Measurements from ENCODE around the gene DNAJB12. TPM values are rescaled to one million over a fixed set of nuclear protein-coding genes. Genes with fewer than 3 reads are reported as not detected.

Gene DNAJB12
- total RNA-seq, 3 donors from 2014 or later, result 32.6 to 39.4 (median 35.4) TPM

DNA sequence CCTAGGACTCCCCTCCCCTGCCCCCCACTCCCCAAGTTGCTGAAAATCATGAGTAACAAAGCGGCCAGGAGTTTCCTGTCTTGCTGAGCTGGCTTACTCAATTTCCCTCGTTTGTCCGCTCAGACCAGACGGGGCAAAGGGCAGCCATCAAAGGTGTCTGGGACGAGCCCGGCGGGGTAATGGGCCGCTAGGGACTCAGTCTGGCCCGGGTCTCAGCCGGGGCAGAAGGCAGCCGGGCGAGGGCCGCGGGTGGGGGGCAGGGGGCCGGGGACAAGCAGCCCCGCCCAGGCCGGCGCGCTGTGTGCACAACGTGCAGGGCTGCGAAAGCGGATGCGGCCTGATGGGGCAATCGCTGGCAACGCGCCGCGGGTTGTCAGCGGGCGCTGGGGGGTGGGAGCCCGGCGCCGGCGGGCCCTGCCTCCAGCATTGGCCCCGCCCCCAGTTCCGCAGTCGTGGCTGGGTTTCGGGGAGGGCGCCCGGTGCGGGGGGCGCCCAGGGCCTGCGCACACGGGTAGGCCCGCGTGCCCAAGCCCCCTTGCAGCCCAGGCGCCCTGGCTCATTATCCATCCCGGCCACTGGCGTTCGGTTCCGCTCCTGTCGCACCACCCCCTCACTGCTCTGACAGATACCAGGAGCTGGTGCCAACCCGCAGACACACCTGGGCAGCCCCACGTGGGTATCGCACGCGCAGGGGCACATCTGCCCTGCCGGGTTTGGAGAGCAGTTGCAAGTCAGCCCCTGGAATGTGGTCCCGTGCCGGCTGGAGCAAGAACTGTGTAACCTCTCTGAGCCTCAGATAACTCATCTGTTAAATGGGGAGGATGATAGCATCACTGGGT, 35.1 kb downstream of the DNAJB12 start:
- Mint-ChIP-seq H3K36me3 (ENCODE audit: insufficient read depth) (no peaks in the 10 kb centered on the region), H3K9me3 (no peaks in the 10 kb centered on the region), H3K27me3 (ENCODE audit: low read depth) (no peaks in the 10 kb centered on the region), H3K4me1 (ENCODE audit: low read depth) (peaks cover 82% of the 10 kb centered on the region), H3K4me3 (peak overlapping the region; percentile 81)
- ATAC-seq, result peak; percentile 70 to 74
- peak; percentile 83 for DNase-seq

DNA sequence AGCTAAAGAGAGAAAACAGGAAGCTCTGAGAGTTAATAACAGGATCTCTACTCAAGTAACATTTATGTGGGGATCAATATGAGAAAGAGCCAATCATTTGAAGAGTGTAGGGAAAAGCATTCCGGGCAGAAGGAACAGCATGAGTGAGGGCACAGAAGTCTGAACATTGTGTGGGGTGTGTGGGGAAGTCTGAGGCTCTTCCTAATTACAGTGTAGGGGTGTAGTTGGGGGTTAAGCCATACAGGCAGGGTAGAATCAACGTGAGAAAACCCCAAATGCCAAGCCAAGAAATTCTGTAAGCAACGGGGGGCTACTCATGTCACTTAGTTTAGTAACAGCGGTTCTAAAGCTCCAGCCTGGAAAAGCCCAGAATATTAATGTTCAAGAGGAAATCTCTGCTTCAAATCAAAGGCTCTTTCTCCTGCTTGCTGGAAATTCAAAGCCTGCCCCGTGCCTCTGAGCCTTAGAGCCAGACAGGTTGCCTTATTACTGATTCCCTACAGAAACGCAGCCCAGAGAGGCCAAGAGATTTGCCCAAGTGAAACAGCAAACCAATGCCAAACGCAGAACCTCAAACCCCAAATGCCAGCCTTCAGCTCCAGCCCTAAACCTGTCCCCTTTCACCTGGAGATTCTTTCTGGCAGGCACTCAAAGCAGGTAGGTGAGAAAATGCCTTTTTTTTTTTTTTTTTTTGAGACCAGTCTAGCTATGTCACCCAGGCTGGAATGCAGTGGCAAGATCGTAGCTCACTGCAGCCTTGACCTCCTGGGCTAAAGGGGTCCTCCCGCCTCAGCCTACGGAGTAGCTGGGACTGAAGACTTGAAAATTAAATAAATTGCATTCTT, 36.1 kb downstream of the DNAJB12 start:
- peak overlapping the region; percentile 73 for H3K4me3 Mint-ChIP-seq
- no peaks in the 10 kb centered on the region for H3K36me3 Mint-ChIP-seq (ENCODE audit: insufficient read depth)
- H3K4me1 Mint-ChIP-seq (ENCODE audit: low read depth), result peaks cover 78% of the 10 kb centered on the region
- no peaks in the 10 kb centered on the region for H3K27me3 Mint-ChIP-seq (ENCODE audit: low read depth)
- DNase-seq (no peak), ATAC-seq (no peak)
- H3K9me3 Mint-ChIP-seq, result no peaks in the 10 kb centered on the region

DNA sequence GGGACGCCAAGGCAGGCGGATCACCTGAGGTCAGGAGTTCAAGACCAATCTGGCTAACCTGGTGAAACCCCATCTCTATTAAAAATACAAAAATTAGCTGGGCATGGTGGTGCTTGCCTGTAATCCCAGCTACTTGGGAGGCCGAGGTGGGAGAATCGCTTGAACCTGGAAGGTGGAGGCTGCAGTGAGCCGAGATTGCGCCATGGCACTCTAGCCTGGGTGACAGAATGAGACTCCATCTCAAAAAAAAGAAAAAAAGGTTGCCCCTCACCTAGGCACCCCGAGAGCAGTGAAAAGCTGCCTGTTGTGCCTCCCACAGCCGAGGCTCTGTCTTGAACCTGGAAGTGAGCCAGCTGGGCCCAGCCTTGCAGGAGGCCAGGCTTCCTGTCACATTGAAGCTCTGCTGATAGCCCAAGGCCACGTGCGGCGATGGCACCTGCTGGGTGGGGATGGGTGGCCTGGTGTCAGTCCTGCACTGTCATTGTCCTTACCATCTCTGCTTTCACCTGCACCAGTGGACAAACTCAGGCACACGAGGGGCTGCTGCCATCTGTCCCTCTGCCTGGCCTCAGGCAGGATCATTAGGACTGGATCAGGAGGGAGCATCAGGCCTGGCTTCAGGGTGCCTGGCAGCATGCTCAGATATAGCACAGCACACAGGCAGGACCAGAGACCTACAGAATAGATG, 37.8 kb downstream of the DNAJB12 start:
- Mint-ChIP-seq H3K4me3 (no peak overlapping the region), H3K27me3 (ENCODE audit: low read depth) (no peaks in the 10 kb centered on the region), H3K36me3 (ENCODE audit: insufficient read depth) (no peaks in the 10 kb centered on the region), H3K4me1 (ENCODE audit: low read depth) (peaks cover 64% of the 10 kb centered on the region), H3K9me3 (no peaks in the 10 kb centered on the region)
- DNase-seq (no peak), ATAC-seq (no peak)

GRCh38 chr10:72316386-72316700, 38.4 kb downstream of the DNAJB12 start:
- H3K4me3 Mint-ChIP-seq, result no peak overlapping the region

DNA sequence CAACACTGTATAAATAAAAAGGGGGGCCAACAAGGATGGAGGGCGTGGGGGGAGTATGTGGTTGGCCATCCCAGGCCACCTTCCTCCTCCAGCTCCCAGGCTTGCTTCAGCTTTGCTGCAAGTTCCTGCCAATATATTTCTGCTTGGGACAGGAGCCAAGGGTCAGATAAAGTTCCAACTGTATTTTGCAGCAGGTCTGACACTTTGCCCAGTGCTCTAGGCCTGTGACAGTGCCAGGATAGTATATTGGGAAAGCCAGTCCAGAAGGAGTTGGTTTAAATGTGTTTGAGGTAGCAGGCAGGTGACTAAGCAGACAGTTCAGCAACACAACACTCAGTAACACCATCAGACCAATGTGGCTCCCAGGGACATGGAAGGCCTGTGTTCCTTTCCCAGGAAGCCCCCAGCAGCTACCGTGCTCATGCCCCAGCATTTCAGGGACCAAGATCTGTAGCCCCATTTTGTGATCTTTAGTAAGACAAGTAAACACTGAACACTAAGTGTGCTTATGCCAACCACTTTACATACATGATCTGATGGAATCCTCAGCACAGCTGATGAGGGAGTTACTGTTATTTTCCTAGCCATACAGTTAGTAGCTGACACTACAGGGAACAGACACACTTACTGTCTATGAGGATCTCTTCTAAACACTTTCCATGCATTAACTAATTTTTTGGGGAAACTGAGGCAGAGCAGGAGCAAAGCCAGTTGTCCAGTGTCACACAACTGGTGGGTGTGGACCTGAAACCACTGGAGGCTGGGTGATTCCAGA, 38.9 kb downstream of the DNAJB12 start:
- Mint-ChIP-seq H3K27me3 (ENCODE audit: low read depth) (no peaks in the 10 kb centered on the region), H3K4me3 (no peak overlapping the region), H3K4me1 (ENCODE audit: low read depth) (peaks cover 63% of the 10 kb centered on the region), H3K36me3 (ENCODE audit: insufficient read depth) (no peaks in the 10 kb centered on the region), H3K9me3 (no peaks in the 10 kb centered on the region)
- no peak for ATAC-seq
- DNase-seq, result no peak

More at GRCh38 chr10:72316386-72316700, 38.4 kb downstream of the DNAJB12 start:
- no peaks in the 10 kb centered on the region for H3K36me3 Mint-ChIP-seq (ENCODE audit: insufficient read depth)
- no peaks in the 10 kb centered on the region for H3K27me3 Mint-ChIP-seq (ENCODE audit: low read depth)
- ATAC-seq (no peak), DNase-seq (no peak)
- H3K4me1 Mint-ChIP-seq (ENCODE audit: low read depth), result peaks cover 62% of the 10 kb centered on the region
- no peaks in the 10 kb centered on the region for H3K9me3 Mint-ChIP-seq

- no peak overlapping the region for H3K4me3 Mint-ChIP-seq
- H3K36me3 Mint-ChIP-seq (ENCODE audit: insufficient read depth), result no peaks in the 10 kb centered on the region
- H3K27me3 Mint-ChIP-seq (ENCODE audit: low read depth), result no peaks in the 10 kb centered on the region
- peaks cover 63% of the 10 kb centered on the region for H3K4me1 Mint-ChIP-seq (ENCODE audit: low read depth)
- ATAC-seq (no peak), DNase-seq (no peak)
- no peaks in the 10 kb centered on the region for H3K9me3 Mint-ChIP-seq
These were observed 39.7 kb downstream of the DNAJB12 start for GRCh38 chr10:72315054-72315453.

DNA sequence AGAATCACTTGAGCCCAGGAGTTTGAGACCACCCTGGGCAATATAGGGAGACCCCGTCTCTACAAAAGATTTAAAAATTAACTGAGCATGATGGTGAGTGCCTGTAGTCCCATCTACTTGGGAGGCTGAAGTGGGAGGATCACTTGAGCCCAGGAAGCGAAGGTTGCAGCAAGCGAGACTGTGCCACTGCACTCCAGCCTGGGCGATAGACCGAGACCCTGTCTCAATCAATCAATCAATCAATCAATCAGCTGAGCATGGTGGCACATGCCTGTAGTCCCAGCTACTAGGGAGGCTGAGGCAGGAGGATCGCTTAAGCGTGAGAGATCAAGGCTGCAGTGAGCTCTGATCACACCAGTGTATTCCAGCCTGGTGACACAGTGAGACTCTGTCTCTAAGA, 40.5 kb downstream of the DNAJB12 start:
- ATAC-seq (no peak), DNase-seq (no peak)
- H3K27me3 Mint-ChIP-seq (ENCODE audit: low read depth), result no peaks in the 10 kb centered on the region
- H3K4me3 Mint-ChIP-seq, result no peak overlapping the region
- H3K36me3 Mint-ChIP-seq (ENCODE audit: insufficient read depth), result no peaks in the 10 kb centered on the region
- no peaks in the 10 kb centered on the region for H3K9me3 Mint-ChIP-seq
- peaks cover 68% of the 10 kb centered on the region for H3K4me1 Mint-ChIP-seq (ENCODE audit: low read depth)

GRCh38 chr10:72312865-72313391, 41.8 kb downstream of the DNAJB12 start:
- ATAC-seq (no peak), DNase-seq (no peak)
- Mint-ChIP-seq H3K27me3 (ENCODE audit: low read depth) (no peaks in the 10 kb centered on the region), H3K36me3 (ENCODE audit: insufficient read depth) (no peaks in the 10 kb centered on the region), H3K4me3 (no peak overlapping the region), H3K9me3 (no peaks in the 10 kb centered on the region), H3K4me1 (ENCODE audit: low read depth) (peaks cover 69% of the 10 kb centered on the region)

- ATAC-seq (peak; percentile 63 to 65), DNase-seq (no peak)
- H3K4me1 Mint-ChIP-seq (ENCODE audit: low read depth), result peaks cover 69% of the 10 kb centered on the region
- no peak overlapping the region for H3K4me3 Mint-ChIP-seq
- H3K9me3 Mint-ChIP-seq, result no peaks in the 10 kb centered on the region
- H3K27me3 Mint-ChIP-seq (ENCODE audit: low read depth), result no peaks in the 10 kb centered on the region
- no peaks in the 10 kb centered on the region for H3K36me3 Mint-ChIP-seq (ENCODE audit: insufficient read depth)
These were observed 43.1 kb downstream of the DNAJB12 start for GRCh38 chr10:72311667-72312066.

- ATAC-seq, result no peak
- Mint-ChIP-seq H3K4me3 (no peak overlapping the region), H3K4me1 (ENCODE audit: low read depth) (peaks cover 66% of the 10 kb centered on the region), H3K9me3 (no peaks in the 10 kb centered on the region), H3K27me3 (ENCODE audit: low read depth) (no peaks in the 10 kb centered on the region), H3K36me3 (ENCODE audit: insufficient read depth) (no peaks in the 10 kb centered on the region)
- no peak for DNase-seq
These were observed 44.1 kb downstream of the DNAJB12 start for GRCh38 chr10:72310636-72311035.

DNA sequence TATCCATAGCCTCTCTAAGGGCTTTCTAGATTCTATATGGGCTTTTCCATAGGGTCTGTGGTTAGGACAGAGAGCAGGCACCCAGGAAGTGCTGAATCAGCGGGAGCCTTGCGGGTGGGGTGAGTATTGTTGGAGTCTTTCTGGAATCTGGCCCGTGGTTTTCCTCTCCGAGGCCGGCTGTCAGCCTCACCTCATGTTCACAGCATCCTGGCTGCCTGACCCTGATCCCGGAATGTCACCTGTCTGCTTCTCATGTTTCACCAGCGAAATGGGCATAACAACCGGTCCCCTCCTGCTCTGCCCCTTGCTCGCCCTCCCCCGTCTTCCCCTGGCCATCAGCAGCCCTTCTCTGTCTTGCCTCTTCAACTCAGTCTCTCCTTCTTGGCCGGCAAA, 44.5 kb downstream of the DNAJB12 start:
- ATAC-seq, result no peak
- H3K27me3 Mint-ChIP-seq (ENCODE audit: low read depth), result no peaks in the 10 kb centered on the region
- no peak overlapping the region for H3K4me3 Mint-ChIP-seq
- peaks cover 66% of the 10 kb centered on the region for H3K4me1 Mint-ChIP-seq (ENCODE audit: low read depth)
- DNase-seq, result no peak
- H3K36me3 Mint-ChIP-seq (ENCODE audit: insufficient read depth), result no peaks in the 10 kb centered on the region
- no peaks in the 10 kb centered on the region for H3K9me3 Mint-ChIP-seq

DNA sequence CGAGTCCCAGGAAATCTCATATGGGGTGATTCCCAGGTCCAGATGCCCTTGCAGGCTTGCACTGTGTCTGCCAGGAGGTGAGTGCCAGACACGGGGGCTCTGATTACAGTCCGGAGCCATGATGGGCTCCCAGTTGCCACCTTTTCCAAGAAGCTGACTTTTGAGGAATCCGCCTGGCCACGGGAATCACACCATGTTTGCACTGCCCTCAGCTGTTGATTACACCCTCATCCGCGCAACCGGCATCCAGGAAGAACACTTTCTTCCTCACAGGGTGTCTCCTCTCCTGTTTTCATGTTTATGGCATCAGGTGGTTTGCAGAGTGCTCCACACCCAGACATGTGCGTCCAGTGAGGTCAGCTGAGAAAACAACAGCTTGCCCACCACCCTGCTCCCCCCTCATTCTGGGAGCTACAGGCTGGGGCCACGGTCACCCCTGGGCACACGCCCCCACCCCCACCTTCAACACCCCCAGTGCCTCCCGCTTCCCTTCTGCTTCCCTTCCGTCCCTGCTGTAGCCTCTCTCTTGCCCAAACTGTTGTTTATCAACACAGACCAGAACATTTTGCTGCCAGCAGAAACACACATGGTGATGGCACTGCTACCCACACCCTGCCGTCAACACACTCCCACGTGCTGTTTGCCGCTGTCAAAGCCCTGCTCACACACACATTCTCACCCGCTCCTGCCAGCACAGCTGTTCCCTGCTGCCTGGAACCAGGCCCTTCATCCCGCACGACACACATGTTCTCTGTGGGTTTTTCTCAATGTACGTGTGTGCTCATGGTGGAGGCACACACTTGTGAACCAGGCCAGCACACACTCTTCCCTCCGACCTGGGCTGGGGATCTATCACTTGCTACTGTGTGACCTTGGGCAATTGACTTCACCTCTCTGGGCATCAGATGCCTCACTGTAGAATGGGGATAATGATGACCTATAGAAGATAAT, 45.2 kb downstream of the DNAJB12 start:
- no peaks in the 10 kb centered on the region for H3K9me3 Mint-ChIP-seq
- peaks cover 66% of the 10 kb centered on the region for H3K4me1 Mint-ChIP-seq (ENCODE audit: low read depth)
- H3K36me3 Mint-ChIP-seq (ENCODE audit: insufficient read depth), result no peaks in the 10 kb centered on the region
- no peak overlapping the region for H3K4me3 Mint-ChIP-seq
- ATAC-seq, result no peak
- no peak for DNase-seq
- H3K27me3 Mint-ChIP-seq (ENCODE audit: low read depth), result no peaks in the 10 kb centered on the region
